ENCODE measurements around the gene MACROD2.
"Not testable (repeated sequence)": the region's sequence is repeated elsewhere in the genome, so short reads cannot be mapped to it uniquely, and the experiment has no call there.

Gene MACROD2

GRCh38 chr20:14245368-14245970 lies 250.2 kb downstream of the MACROD2 start:
- DNase-seq (ENCODE audit: extremely low read depth in 1 of 2, low read depth in 1 of 2), result no peak

DNA sequence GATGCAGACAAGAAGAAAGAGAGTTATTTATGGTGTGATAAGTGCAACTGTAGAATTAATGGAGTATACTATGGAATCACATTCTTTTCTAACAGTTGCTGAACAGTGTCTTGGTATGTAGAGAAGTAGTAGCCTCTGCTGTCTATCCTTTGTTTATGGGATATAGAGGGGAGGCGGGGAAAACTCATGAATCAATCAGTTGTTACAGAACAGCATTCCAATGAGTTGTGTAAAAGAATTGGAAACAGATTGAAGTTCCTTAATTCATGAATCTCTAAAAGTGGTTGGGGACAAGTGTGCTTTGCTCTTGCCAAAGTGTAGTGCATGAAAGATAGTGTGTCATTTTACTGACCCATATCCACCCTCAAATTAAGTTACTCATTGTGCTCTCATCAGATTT lies 264.4 kb downstream of the MACROD2 start:
- DNase-seq (ENCODE audit: extremely low read depth in 1 of 2, low read depth in 1 of 2), result no peak

- DNase-seq (ENCODE audit: extremely low read depth in 1 of 2, low read depth in 1 of 2), result no peak
Measured at GRCh38 chr20:14260367-14260766, 265.1 kb downstream of the MACROD2 start.

GRCh38 chr20:14264869-14265268 lies 269.6 kb downstream of the MACROD2 start:
- no peak for DNase-seq (ENCODE audit: extremely low read depth in 1 of 2, low read depth in 1 of 2)

DNA sequence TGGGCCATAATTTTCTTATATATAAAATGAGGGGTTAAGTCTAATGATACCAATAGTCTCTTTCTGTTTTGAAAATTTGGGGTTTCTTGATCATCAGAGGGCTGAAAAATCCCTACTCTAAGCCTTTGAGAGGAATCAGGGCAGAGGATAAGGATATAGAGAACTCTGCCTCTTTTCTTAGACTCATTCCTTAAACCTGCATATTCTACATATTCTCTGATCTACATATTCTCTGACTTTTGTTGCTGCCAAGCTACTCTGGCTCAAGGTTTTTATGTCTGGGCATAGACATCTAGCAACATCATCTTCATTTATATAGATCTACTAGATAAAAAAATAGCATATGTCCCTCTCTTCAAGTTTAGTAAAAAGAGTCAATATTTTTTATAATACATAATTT lies 270.9 kb downstream of the MACROD2 start:
- DNase-seq (ENCODE audit: extremely low read depth in 1 of 2, low read depth in 1 of 2), result no peak

DNA sequence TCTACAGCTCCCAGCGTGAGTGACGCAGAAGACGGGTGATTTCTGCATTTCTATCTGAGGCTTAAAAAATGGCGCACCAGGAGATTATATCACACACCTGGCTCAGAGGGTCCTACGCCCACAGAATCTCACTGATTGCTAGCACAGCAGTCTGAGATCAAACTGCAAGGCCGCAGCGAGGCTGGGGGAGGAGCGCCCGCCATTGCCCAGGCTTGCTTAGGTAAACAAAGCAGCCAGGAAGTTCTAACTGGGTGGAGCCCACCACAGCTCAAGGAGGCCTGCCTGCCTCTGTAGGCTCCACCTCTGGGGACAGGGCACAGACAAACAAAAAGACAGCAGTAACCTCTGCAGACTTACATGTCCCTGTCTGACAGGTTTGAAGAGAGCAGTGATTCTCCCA lies 275.4 kb downstream of the MACROD2 start:
- DNase-seq (ENCODE audit: extremely low read depth in 1 of 2, low read depth in 1 of 2), result not testable (repeated sequence)

DNA sequence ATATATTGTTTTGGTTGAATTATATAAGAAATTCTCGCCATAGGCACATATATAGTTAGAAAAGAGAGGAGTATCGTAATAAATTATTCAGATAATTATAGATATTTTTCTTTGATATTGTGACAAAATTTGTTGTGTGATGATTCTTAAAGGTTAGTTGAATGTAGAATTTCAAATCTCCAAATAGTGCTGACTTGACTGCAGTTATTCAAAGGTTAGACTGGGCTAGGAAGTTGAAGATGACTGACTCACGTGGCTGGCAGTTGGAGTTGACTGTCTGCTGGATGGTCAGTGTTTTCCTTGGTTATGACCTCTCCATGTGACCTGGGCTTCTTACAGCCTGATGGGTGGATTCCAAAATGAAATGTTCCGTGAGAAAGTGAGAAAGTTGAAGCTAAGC lies 286.8 kb downstream of the MACROD2 start:
- no peak for DNase-seq (ENCODE audit: extremely low read depth in 1 of 2, low read depth in 1 of 2)

DNA sequence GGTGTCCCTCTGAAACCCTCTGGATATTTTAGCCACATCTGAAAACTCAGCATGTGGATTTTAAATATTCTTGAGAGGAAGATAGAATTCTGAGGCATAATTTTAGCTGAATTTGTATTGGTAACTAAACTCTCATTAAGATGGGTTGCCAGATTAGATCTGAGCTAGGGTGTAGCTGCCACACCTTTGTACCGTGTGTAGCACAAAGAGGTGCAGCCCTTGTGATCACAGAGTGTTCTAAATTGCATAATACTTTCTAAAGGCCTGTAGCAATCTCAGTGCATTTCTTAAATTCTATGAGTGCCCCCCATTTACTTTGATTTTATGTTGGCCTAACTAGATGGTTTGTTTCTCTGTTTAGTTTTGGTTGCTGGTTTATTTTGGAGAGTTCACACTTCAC lies 289.1 kb downstream of the MACROD2 start:
- DNase-seq (ENCODE audit: extremely low read depth in 1 of 2, low read depth in 1 of 2), result no peak

- no peak for DNase-seq (ENCODE audit: extremely low read depth in 1 of 2, low read depth in 1 of 2)
Measured at GRCh38 chr20:14288341-14289330, 293.3 kb downstream of the MACROD2 start.

GRCh38 chr20:14291502-14291901 lies 296.2 kb downstream of the MACROD2 start:
- DNase-seq (ENCODE audit: extremely low read depth in 1 of 2, low read depth in 1 of 2), result no peak

DNA sequence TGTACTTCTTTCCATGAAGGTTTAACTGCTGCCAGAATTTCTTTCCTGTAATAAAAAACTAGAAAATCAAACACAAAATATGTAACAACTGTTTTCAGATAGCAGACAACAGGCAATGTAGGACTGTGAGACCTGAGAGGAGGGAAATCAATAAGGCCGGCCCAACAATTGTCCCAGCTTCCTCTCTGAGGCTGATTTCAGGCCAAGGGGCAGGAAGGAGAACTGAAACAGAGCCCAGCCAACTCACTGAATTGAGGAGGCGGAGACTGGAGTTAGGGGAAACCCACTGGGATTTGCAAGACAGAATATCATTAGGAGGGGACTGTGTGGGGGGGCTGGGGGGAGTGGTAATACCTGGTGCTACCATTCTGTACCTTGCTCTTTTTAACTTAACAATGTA lies 299.9 kb downstream of the MACROD2 start:
- no peak for DNase-seq (ENCODE audit: extremely low read depth in 1 of 2, low read depth in 1 of 2)

GRCh38 chr20:14295770-14296309 lies 300.5 kb downstream of the MACROD2 start:
- no peak for DNase-seq (ENCODE audit: extremely low read depth in 1 of 2, low read depth in 1 of 2)

DNA sequence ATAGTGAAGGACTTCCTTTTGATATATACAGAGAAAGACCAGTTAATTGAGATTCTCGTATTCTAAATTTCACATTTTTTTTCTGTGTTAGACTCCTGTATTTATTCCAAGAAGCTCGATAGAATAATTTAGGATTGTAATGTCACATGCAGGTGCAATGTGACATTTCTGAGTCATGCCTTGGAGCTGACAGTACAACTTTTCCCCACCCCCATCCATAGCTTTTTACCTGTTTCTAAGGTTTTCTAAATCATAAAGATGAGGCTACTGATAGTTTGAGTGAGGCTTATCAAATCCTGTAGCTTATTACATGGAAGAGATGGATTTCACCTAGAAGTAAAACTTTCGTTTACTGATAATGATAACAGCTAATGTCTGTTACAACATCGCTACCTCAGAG lies 304.5 kb downstream of the MACROD2 start:
- no peak for DNase-seq (ENCODE audit: extremely low read depth in 1 of 2, low read depth in 1 of 2)

DNA sequence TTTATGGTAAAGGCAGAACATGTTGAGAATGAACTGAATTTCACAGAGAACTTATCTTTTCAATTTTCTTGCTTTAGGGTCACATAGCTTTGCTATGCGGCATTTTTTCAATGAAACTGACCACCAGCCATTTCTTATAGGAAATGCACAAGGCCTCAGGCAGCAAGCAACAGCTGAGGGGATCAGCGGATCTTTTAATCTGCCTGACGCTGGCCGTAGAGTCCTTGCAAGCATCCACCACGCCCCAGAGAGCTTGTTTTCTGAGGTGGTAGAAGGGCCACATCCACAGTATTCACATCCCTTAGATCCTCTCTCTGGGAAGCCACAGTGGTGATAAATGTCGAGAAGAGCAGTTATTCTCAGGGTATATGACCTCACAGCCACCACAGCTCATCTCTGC lies 307.8 kb downstream of the MACROD2 start:
- no peak for DNase-seq (ENCODE audit: extremely low read depth in 1 of 2, low read depth in 1 of 2)

GRCh38 chr20:14303651-14304050 lies 308.3 kb downstream of the MACROD2 start:
- no peak for DNase-seq (ENCODE audit: extremely low read depth in 1 of 2, low read depth in 1 of 2)

- DNase-seq (ENCODE audit: extremely low read depth in 1 of 2, low read depth in 1 of 2), result no peak
Measured at GRCh38 chr20:14304472-14304871, 309.2 kb downstream of the MACROD2 start.

DNA sequence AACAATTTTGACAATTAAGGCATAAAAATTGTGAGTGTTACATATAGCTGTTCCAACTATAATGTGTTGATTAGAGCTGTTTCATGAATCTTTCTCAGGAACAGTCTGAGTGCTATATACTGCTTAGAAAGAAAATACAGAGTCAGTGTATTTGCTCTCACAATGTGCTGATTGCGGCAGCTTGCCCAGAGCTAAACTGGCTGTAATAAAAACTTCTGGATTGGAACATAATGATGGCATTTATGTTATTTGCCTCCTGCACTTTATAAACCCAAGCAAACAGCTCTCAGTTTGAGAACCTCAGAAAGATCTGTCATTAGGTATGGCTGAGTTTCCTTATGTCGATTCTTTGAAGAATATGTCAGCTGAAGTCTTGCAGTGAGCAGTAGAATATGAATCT lies 312.6 kb downstream of the MACROD2 start:
- no peak for DNase-seq (ENCODE audit: extremely low read depth in 1 of 2, low read depth in 1 of 2)

DNA sequence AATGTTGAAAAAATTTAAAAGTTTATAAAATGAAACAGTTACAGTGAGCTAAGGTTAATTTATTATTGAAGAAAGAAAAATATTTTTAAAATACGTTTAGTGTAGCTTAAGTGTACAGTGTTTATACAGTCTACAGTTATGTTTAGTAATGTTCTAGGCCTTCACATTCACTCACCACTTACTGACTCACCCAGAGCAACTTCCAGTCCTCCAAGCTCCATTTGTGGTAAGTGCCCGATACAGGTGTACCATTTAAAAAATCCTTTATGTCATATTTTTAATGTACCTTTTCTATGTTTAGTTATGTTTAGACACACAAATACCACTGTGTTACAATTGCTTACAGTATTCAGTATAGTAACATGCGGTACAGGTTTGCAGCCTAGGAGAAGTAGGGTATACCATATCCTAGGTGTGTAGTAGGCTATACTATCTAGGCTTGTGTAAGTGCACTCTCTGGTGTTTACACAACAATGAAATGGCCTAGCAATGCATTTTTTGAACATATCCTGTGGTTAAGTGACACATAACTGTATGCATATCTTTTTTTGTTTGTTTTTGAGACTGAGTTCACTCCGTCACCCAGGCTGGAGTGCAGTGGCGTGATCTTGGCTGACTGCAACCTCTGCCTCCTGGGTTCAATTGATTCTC lies 315.8 kb downstream of the MACROD2 start:
- DNase-seq (ENCODE audit: extremely low read depth in 1 of 2, low read depth in 1 of 2), result no peak

GRCh38 chr20:14312001-14312400 lies 316.7 kb downstream of the MACROD2 start:
- no peak for DNase-seq (ENCODE audit: extremely low read depth in 1 of 2, low read depth in 1 of 2)

GRCh38 chr20:14313341-14314020 lies 318.2 kb downstream of the MACROD2 start:
- DNase-seq (ENCODE audit: extremely low read depth in 1 of 2, low read depth in 1 of 2), result no peak

- DNase-seq (ENCODE audit: extremely low read depth in 1 of 2, low read depth in 1 of 2), result no peak
Measured at GRCh38 chr20:14319704-14320103, 324.4 kb downstream of the MACROD2 start.
